NCI-H524 treated with DMSO at 0.1 percent for 48 hours (cell line): ENCODE measurements around the gene STUB1.

ENCODE experiments used
- DNase-seq: peaks from one replicate; lab custom pipeline; 2025; lab: John Stamatoyannopoulos, UW

STUB1 gene

GRCh38 chr16:667113-667779 lies 13.0 kb upstream of the STUB1 start:
- no peak for DNase-seq

GRCh38 chr16:667780-668518 lies 12.3 kb upstream of the STUB1 start, which contains the start of gene RHOT2:
TSS of gene RHOT2 (plus strand) at chr16:668132. CDS start at chr16:668200, 68 bp downstream.
- peak; percentile 9 for DNase-seq

- DNase-seq: no peak
Observed at GRCh38 chr16:668519-669171, 11.6 kb upstream of the STUB1 start.

DNA sequence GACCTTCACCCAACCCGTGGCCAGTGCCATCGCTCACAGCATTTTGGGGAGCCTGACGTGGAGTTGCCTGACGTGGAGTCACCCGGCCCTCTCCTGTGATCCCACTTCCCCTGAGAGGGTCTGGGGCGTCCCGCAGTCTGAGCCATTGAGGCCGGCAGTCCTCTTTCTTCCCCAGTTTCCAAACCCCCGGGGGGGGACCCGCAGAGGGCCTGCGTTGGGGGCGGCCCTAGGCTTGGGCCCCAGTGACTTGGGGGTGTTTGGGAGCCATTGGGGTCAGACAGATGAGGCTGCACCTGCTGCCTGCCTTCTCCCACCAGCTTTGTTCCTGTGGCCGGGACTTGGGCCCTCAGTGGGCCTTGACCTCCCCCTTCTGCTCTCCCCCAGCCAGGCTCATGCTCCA lies 10.5 kb upstream of the STUB1 start:
- no peak for DNase-seq

- DNase-seq: no peak
Observed at GRCh38 chr16:670485-671352, 9.5 kb upstream of the STUB1 start.

DNA sequence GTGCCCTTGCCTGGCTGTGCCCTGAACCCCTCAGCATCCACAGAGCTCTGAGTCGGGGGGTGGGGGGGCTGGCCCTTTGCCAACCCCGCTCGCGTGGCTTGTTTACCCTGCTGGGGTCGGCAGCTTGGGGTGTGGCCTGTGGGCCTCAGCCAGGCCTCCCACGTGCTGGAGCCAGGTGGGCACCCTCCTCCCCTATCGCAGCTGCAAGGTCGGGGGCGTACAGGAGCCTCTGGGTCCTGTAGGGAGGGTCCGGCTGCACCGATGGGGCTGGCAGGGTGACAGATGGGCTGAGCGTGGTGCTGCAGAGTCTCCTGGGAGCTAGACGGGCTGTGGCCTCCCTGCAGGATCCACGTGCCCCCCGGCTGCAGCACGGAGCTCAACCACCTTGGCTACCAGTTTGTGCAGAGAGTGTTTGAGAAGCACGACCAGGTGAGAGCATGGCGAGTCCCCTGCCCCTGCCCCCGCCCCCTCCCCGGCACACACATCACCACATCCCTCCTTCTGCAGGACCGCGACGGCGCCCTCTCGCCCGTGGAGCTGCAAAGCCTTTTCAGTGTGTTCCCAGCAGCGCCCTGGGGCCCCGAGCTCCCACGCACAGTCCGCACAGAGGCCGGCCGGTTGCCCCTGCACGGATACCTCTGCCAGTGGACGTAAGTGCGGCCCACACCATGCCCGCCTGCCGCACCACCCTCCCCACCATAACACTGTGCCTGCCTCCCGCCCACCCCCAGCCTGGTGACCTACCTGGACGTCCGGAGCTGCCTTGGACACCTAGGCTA lies 8.7 kb upstream of the STUB1 start:
- no peak for DNase-seq

DNA sequence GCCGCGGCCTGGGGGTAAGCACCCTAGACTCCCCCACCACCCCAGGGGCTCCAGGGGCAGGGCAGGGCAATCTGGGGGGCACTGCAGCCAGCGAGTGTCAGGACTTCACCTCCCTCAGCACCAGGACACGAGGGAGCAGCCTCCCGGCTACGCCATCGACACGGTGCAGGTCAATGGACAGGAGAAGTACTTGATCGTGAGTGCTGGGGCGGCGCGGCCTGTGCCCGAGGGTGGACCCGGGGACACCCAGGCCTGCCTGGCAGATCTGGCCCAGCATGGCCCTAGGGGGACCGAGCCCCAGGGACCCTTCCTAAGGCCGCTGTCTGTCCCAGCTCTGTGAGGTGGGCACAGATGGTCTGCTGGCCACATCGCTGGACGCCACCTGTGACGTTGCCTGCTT lies 7.8 kb upstream of the STUB1 start:
- DNase-seq: no peak

- DNase-seq: no peak
Observed at GRCh38 chr16:672851-673250, 7.4 kb upstream of the STUB1 start.

DNA sequence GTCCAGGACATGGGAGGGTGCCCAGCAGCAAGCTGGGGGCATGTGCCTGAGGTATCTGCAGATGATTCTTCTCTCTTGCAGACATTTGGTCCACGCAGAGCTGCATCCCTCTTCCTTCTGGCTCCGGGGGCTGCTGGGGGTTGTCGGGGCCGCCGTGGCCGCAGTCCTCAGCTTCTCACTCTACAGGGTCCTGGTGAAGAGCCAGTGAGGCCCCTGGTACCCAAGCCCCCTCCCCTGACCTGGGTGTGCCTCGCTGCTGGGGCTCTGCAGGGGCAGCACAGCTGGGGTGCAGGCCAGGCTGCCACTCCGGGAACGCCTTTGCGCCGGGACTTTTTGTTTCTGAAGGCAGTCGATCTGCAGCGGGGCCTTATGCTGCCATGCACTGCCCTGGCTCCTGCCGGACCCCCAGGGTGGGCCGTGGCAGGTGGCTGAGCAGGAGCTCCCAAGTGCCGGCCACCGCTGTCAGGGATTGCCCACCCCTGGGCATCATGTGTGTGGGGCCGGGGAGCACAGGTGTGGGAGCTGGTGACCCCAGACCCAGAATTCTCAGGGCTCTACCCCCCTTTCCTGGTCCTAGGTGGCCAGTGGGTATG lies 6.7 kb upstream of the STUB1 start:
- DNase-seq: no peak

DNA sequence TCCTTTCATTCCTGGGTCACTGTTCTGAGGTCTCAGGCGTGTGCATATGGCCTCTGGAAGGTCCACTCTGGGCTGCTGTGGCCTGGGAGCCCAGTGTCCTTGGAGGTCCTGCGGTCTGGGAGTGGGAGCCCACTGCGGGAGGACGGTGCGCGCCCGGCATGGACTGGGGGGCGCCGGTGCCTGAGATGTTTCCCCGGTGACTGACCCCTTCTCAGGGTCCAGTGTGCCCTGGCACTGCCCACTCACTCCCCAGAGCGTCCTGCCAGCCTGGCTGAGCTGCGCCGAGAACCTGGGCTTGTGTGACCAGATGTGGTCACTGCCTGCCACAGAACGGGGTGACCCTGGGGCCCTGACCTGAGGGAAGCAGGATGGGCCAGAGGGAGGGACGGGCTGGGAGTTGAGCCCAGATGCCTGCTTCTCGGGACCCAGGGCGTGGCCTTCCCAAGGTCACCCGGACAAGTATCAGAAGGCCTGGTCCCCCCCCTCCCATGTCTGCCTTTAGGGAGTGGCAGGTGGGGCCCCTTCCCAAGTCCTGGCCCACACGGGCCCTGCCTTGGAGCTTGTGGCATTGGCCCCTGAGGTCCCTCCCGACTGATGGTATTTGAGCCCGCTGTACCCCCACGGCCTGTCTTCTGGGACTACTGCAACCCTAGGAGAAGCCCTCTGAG lies 5.9 kb upstream of the STUB1 start:
- no peak for DNase-seq

- no peak for DNase-seq
Observed at GRCh38 chr16:674968-675883, 5.0 kb upstream of the STUB1 start, which contains the start of gene RHBDL1. TSS of gene RHBDL1 (plus strand) at chr16:675671. CDS start at chr16:675791, 120 bp downstream.

- no peak for DNase-seq
Observed at GRCh38 chr16:675884-676564, 4.2 kb upstream of the STUB1 start.

DNA sequence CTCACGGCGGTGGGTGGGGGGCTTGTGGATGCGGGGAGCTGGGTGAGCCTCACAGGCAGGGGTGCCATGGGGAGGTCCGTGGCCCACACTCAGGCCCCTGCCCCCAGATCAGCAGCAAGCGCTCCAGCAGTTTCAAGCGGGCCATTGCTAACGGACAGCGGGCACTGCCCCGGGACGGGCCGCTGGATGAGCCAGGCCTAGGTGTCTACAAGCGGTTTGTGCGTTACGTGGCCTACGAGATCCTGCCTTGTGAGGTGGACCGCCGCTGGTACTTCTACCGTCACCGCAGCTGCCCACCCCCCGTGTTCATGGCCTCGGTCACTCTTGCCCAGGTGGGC lies 3.7 kb upstream of the STUB1 start:
- DNase-seq: no peak

DNA sequence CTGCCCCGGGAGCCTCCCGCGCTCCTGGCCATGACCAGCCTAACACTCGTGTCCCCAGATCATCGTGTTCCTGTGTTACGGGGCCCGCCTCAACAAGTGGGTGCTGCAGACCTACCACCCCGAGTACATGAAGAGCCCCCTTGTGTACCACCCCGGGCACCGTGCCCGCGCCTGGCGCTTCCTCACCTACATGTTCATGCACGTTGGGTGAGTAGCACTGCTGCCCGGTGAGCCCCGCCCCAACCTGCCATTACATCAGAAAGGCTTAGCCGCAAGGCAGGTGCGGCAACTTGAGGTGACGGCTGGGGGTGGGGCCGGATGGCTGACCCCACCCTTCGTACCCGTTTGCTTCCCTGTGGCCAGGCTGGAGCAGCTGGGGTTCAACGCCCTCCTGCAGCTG lies 3.3 kb upstream of the STUB1 start:
- DNase-seq: no peak

DNA sequence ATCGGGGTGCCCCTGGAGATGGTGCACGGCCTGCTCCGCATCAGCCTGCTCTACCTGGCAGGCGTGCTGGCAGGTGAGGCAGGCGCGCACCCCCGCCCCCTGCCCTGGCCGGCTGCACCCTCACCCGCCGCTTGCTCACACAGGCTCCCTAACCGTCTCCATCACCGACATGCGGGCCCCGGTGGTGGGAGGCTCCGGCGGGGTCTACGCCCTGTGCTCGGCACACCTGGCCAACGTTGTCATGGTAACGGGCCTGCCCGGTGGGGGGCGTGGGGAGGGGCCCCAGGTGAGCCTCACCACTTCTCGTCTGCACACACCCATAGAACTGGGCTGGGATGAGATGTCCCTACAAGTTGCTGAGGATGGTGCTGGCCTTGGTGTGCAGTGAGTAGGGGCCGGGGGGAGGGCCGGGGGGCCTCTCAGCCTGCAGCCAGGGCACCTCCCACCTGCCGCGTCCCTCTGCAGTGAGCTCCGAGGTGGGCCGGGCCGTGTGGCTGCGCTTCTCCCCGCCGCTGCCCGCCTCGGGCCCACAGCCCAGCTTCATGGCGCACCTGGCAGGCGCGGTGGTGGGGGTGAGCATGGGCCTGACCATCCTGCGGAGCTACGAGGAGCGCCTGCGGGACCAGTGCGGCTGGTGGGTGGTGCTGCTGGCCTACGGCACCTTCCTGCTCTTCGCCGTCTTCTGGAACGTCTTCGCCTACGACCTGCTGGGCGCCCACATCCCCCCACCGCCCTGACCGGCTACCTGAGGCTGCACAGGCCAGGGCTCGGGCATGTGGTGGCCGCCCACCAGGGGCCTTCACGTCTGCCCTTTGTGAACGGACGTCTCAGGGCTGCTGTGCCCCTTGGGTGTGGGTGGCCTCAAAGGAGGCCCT lies 2.7 kb upstream of the STUB1 start:
- no peak for DNase-seq

DNA sequence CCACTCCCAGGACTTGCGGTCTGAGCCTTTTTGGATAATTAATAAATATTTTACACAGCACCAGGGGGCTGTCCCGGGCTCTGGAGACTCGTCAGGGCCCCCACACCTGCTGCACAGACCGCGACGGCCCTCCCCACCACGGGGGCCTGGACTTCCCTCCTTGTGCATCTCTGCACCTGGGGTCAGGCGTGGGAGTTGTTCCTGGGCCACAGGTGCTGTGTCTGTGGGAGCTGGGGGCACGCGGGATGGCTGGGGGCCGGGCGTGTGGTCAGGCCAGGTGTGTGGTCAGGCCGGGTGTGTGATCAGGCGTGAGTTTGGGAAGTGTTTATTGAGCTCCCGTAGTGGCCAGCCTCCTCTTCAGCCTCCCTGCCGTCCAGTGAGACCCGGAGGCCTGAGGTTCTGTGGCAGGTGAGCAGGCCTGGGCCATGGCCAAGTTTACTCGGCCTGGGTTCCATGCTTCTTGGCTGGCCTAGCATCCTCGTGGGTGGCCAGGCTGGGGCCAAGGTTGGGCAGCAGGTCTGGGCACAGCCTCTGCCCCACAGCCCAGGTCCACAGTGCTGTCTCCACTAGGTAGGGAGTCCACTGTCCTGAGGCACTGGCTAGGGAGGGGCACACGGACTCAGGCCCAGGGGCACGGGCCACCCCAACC lies 1.9 kb upstream of the STUB1 start:
- DNase-seq: no peak
